CD14-positive monocyte (primary cell): ENCODE data around the gene AP4M1. TPM values are rescaled to one million over a fixed set of nuclear protein-coding genes. Genes with fewer than 3 reads are reported as not detected.

Experiments used
- DNase-seq, 3 donors: peaks; one replicate each; pipeline ENCODE4 v3.0.0-alpha.2; 2011 to 2022
- H2AFZ ChIP-seq: 2 replicates; pipeline ENCODE4 v1.6.0; 2012; ENCODE audit warnings: mild to moderate bottlenecking, low read depth, low read length, inconsistent platforms; ENCODE audit not compliant: insufficient read depth, poor library complexity, severe bottlenecking
- H3K27ac ChIP-seq, 2 donors: 1 replicate in 1 of 2; 2 replicates in 1 of 2; pipeline ENCODE4 v1.5.1; 2012 to 2013; ENCODE audit warnings: low read length in 2 of 2, control low read depth in 1 of 2, inconsistent platforms in 1 of 2, low read depth in 1 of 2, mild to moderate bottlenecking in 1 of 2
- H3K27me3 ChIP-seq, 2 donors: one replicate each; pipeline versions ENCODE4 v1.6.0 to v1.6.1; 2011 to 2013; ENCODE audit warnings: low read length in 2 of 2; ENCODE audit not compliant: control insufficient read depth in 2 of 2, insufficient read depth in 2 of 2
- H3K36me3 ChIP-seq, 2 donors: replicated peaks in 1 of 2; 1 replicate in 1 of 2; 2 replicates in 1 of 2; pipeline versions ENCODE4 v1.5.1 to v1.6.1; 2012 to 2013; ENCODE audit warnings: low read length in 2 of 2, control low read depth in 1 of 2, inconsistent platforms in 1 of 2, mild to moderate bottlenecking in 1 of 2; ENCODE audit not compliant: insufficient read depth in 2 of 2, control insufficient read depth in 1 of 2
- H3K4me1 ChIP-seq, 2 donors: 1 replicate in 1 of 2; 2 replicates in 1 of 2; pipeline versions ENCODE4 v1.5.1 to v1.6.1; 2012 to 2013; ENCODE audit warnings: low read length in 2 of 2, control low read depth in 1 of 2, inconsistent platforms in 1 of 2, mild to moderate bottlenecking in 1 of 2, moderate library complexity in 1 of 2; ENCODE audit not compliant: insufficient read depth in 2 of 2, control insufficient read depth in 1 of 2
- H3K4me2 ChIP-seq: replicated peaks from 2 replicates; pipeline ENCODE3; 2012; ENCODE audit warnings: low read length, moderate library complexity, mild to moderate bottlenecking; ENCODE audit not compliant: poor library complexity, severe bottlenecking; ENCODE audit errors: extremely low read depth
- H3K4me3 ChIP-seq, 3 experiments: fragments of 200-600 bp in 1 of 3; sonication (generic) in 1 of 3; replicated peaks in 1 of 3; 1 replicate in 2 of 3; 2 replicates in 1 of 3; pipeline ENCODE4 v1.5.1; 2011 to 2013; ENCODE audit warnings: low read length in 3 of 3, mild to moderate bottlenecking in 3 of 3, control low read depth in 2 of 3, low read depth in 2 of 3, inconsistent platforms in 1 of 3, moderate library complexity in 1 of 3
- H3K79me2 ChIP-seq: 2 replicates; pipeline ENCODE4 v1.6.0; 2012; ENCODE audit warnings: mild to moderate bottlenecking, control low read depth, inconsistent platforms, low read length, moderate library complexity; ENCODE audit not compliant: insufficient read depth
- H3K9ac ChIP-seq: 2 replicates; pipeline ENCODE4 v1.6.0; 2017; ENCODE audit warnings: low read length, mild to moderate bottlenecking; ENCODE audit not compliant: insufficient read depth, poor library complexity, severe bottlenecking
- H3K9me3 ChIP-seq, 2 donors: replicated peaks in 1 of 2; 1 replicate in 1 of 2; 2 replicates in 1 of 2; pipeline versions ENCODE4 v1.5.1 to v1.6.1; 2012 to 2013; ENCODE audit warnings: low read length in 2 of 2, control low read depth in 1 of 2; ENCODE audit not compliant: control insufficient read depth in 1 of 2, insufficient read depth in 1 of 2
- H4K20me1 ChIP-seq: 2 replicates; pipeline ENCODE4 v1.6.0; 2012; ENCODE audit warnings: mild to moderate bottlenecking, low read length, control low read depth, moderate library complexity; ENCODE audit not compliant: insufficient read depth
- H3K27ac Mint-ChIP-seq, 7 donors: one replicate each; pipeline ENCODE4 v1.8.0; 2020; ENCODE audit warnings: mild to moderate bottlenecking in 7 of 7, mixed read lengths in 7 of 7, moderate library complexity in 6 of 7, inconsistent platforms in 2 of 7
- H3K27me3 Mint-ChIP-seq, 3 donors: one replicate each; pipeline ENCODE4 v1.8.0; 2021 to 2022; ENCODE audit warnings: low read depth in 3 of 3, mild to moderate bottlenecking in 3 of 3, mixed read lengths in 3 of 3, moderate library complexity in 3 of 3, inconsistent platforms in 1 of 3
- H3K36me3 Mint-ChIP-seq, 2 donors: one replicate each; pipeline ENCODE4 v1.8.0; 2020; ENCODE audit warnings: mixed read lengths in 2 of 2, inconsistent platforms in 1 of 2, mild to moderate bottlenecking in 1 of 2
- H3K4me1 Mint-ChIP-seq: one replicate; pipeline ENCODE4 v1.8.0; 2020; ENCODE audit warnings: mild to moderate bottlenecking, mixed read lengths
- H3K4me3 Mint-ChIP-seq, 2 donors: one replicate each; pipeline ENCODE4 v1.8.0; 2020; ENCODE audit warnings: mild to moderate bottlenecking in 2 of 2, mixed read lengths in 2 of 2, moderate library complexity in 1 of 2
- H3K9me3 Mint-ChIP-seq, 7 donors: one replicate each; pipeline ENCODE4 v1.8.0; 2020 to 2022; ENCODE audit warnings: mixed read lengths in 7 of 7, mild to moderate bottlenecking in 6 of 7, moderate library complexity in 6 of 7, inconsistent platforms in 2 of 7
- WGBS: methylation state at CpG from one replicate; pipeline ENCODE4 v1.1.5; 2013; ENCODE audit warnings: missing lambda C conversion rate; ENCODE audit not compliant: insufficient coverage; 5-methylcytosine and 5-hydroxymethylcytosine counted together
- intact Hi-C, 2 donors: fragments of 100-400 bp; cut with micrococcal nuclease; formaldehyde crosslinking; loops; one replicate each; pipeline versions ENCODE4 v1.15.0 to v1.15.1; 2023
- polyA plus RNA-seq, 3 donors: library from polyadenylated mRNA; depleted of rRNA in 1 of 3; unstranded in 2 of 3; stranded (reverse) in 1 of 3; fragments of 300-500 nt in 2 of 3; fragments of >200 nt in 1 of 3; fragmentation: Illumina TruSeq in 2 of 3; gene quantifications; 1 replicate in 2 of 3; 2 replicates in 1 of 3; pipeline ENCODE4 v1.2.3, GENCODE V29; 2012 to 2021
- TF ChIP-seq, protein P1 (sequence below): fragments of 200-600 bp; IDR thresholded peaks from one replicate; pipeline ENCODE4 v1.8.0; 2022; ENCODE audit warnings: antibody characterized with exemption, mild to moderate bottlenecking

AP4M1 gene
- polyA plus RNA-seq, 3 donors, result 10.5 to 13.1 (median 12.6) TPM

DNA sequence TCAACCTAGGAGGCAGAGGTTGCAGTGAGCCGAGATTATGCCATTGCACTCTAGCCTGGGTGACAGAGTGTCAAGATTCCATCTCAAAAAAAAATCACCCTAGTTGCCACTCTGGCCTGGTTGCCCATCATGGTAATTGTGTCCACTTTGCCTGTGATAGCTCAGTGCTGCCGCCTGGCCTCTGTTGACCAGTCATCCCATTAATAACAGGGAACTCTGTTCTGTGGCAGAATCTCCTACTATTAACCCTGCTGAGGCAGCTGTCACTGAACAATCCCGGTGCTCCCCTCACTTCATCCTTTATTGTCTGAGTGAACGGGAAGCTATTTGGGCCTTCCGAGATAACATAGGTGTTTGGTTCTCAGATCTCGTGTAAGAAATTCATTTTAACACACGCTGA, 34.5 kb upstream of the AP4M1 start:
- intact Hi-C loops, result no loop called here
- Mint-ChIP-seq H3K36me3 (peaks cover 45 to 73% of the 10 kb centered on the region in 2 donors), H3K9me3 (peaks cover 16 to 21% (median 18%) of the 10 kb centered on the region in 7 donors), H3K27ac (peak overlapping the region in 3 of 7 donors; percentile 10 to 36 (median 35)), H3K27me3 (peaks cover 0 to 9% (median 1%) of the 10 kb centered on the region in 3 donors), H3K4me1 (no peaks in the 10 kb centered on the region), H3K4me3 (no peak overlapping the region)
- no peaks in the 10 kb centered on the region for H3K4me1 ChIP-seq
- no peak overlapping the region for H3K9ac ChIP-seq
- H3K27me3 ChIP-seq, result no peaks in the 10 kb centered on the region
- no peak overlapping the region for H3K4me2 ChIP-seq
- H3K4me3 ChIP-seq, result no peak overlapping the region
- TF ChIP-seq, protein P1, sequence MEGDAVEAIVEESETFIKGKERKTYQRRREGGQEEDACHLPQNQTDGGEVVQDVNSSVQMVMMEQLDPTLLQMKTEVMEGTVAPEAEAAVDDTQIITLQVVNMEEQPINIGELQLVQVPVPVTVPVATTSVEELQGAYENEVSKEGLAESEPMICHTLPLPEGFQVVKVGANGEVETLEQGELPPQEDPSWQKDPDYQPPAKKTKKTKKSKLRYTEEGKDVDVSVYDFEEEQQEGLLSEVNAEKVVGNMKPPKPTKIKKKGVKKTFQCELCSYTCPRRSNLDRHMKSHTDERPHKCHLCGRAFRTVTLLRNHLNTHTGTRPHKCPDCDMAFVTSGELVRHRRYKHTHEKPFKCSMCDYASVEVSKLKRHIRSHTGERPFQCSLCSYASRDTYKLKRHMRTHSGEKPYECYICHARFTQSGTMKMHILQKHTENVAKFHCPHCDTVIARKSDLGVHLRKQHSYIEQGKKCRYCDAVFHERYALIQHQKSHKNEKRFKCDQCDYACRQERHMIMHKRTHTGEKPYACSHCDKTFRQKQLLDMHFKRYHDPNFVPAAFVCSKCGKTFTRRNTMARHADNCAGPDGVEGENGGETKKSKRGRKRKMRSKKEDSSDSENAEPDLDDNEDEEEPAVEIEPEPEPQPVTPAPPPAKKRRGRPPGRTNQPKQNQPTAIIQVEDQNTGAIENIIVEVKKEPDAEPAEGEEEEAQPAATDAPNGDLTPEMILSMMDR, result no peak
- H3K36me3 ChIP-seq, result peaks cover 40 to 66% of the 10 kb centered on the region in 2 donors
- no peaks in the 10 kb centered on the region for H3K79me2 ChIP-seq
- H2AFZ ChIP-seq, result no peak overlapping the region
- WGBS, result 98% methylated on average over 6 of the region's 7 CpGs
- peaks cover 21 to 22% of the 10 kb centered on the region in 2 donors for H3K9me3 ChIP-seq
- no peak for DNase-seq
- H4K20me1 ChIP-seq, result no peaks in the 10 kb centered on the region
- H3K27ac ChIP-seq, result no peak overlapping the region

DNA sequence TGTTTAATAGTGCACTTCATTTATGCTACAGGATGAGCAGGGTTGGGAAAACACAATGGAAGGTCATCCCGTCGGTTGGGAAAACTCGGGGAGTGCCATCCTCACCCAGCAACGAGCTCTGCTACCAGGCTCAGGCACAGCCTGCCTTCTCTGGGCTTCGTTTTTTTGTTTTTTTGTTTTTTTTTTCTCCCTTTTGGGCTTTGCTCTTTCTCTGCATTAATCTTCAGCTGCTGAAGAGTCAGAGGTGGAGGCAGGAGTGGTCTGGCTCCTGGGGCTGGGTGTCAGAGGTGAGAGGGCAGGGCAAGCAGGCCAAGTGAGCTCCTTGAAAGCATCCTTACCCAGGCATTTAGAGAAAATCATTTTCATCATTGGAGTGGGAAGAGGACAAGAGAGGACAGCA, 31.5 kb upstream of the AP4M1 start:
- Histone ChIP-seq H3K4me1 (no peaks in the 10 kb centered on the region), H3K27me3 (no peaks in the 10 kb centered on the region), H3K4me3 (no peak overlapping the region), H3K27ac (no peak overlapping the region), H3K9me3 (peaks cover 38 to 40% of the 10 kb centered on the region in 2 donors), H3K9ac (no peak overlapping the region), H4K20me1 (no peaks in the 10 kb centered on the region), H2AFZ (no peak overlapping the region), H3K36me3 (peaks cover 52 to 74% of the 10 kb centered on the region in 2 donors), H3K4me2 (no peak overlapping the region), H3K79me2 (no peaks in the 10 kb centered on the region)
- Mint-ChIP-seq H3K27me3 (peaks cover 0 to 6% (median 0%) of the 10 kb centered on the region in 3 donors), H3K4me1 (no peaks in the 10 kb centered on the region), H3K27ac (peak overlapping the region in 1 of 7 donors; percentile 27), H3K36me3 (peaks cover 56 to 77% of the 10 kb centered on the region in 2 donors), H3K4me3 (no peak overlapping the region), H3K9me3 (peaks cover 29 to 43% (median 36%) of the 10 kb centered on the region in 7 donors)
- 92% methylated on average over 5 of the region's 5 CpGs for WGBS
- DNase-seq, result no peak
- TF ChIP-seq, protein P1, result no peak
- intact Hi-C loops, result no loop called here
